B cell (primary cell): ENCODE data around the gene IMMP2L. TPM values are rescaled to one million over a fixed set of nuclear protein-coding genes. Genes with fewer than 3 reads are reported as not detected.

Source experiments
- ATAC-seq: fragments of 200-7000 bp; cut with Tn5 transposase; one replicate; pipeline ENCODE4 v1.10.0; 2021; ENCODE audit warnings: low read depth, mild to moderate bottlenecking, moderate number of reproducible peaks, moderate library complexity
- CTCF ChIA-PET: fragments of 350-600 bp; sonication (Branson Sonifier 250); formaldehyde crosslinking; loops from one replicate; lab custom pipeline; 2021; ENCODE audit warnings: antibody characterized with exemption, inconsistent platforms; lab: Charles Lee
- POLR2A ChIA-PET: fragments of 350-600 bp; sonication (Branson Sonifier 250); formaldehyde crosslinking; loops from one replicate; lab custom pipeline; 2021; ENCODE audit warnings: antibody characterized with exemption; lab: Charles Lee
- DNase-seq: peaks from one replicate; pipeline ENCODE4 v3.0.0; 2013
- H2AFZ ChIP-seq: 2 replicates; pipeline ENCODE4 v1.6.1; 2012; ENCODE audit warnings: mild to moderate bottlenecking, low read depth, low read length; ENCODE audit not compliant: insufficient read depth, poor library complexity, severe bottlenecking
- H3K27ac ChIP-seq, 2 donors: 1 replicate in 1 of 2; 2 replicates in 1 of 2; pipeline ENCODE4 v1.5.1; 2012 to 2013; ENCODE audit warnings: low read length in 2 of 2, mild to moderate bottlenecking in 2 of 2, moderate library complexity in 1 of 2
- H3K27me3 ChIP-seq, 4 experiments: fragments of 200-600 bp in 1 of 4; sonication (generic) in 1 of 4; replicated peaks in 1 of 4; 1 replicate in 2 of 4; 2 replicates in 2 of 4; pipeline versions ENCODE4 v1.6.1 to v1.7.0; 2013 to 2016; ENCODE audit warnings: low read length in 3 of 4, mild to moderate bottlenecking in 2 of 4, mixed read lengths in 1 of 4, moderate library complexity in 1 of 4; ENCODE audit not compliant: insufficient read depth in 4 of 4, control insufficient read depth in 3 of 4; ENCODE audit errors: control extremely low read depth in 1 of 4
- H3K36me3 ChIP-seq, 2 experiments: replicated peaks in 1 of 2; 1 replicate in 1 of 2; 2 replicates in 1 of 2; pipeline versions ENCODE4 v1.6.1 to v1.7.1; 2013; ENCODE audit warnings: low read length in 1 of 2; ENCODE audit not compliant: insufficient read depth in 2 of 2, control insufficient read depth in 1 of 2; ENCODE audit errors: control extremely low read depth in 1 of 2, extremely low read depth in 1 of 2
- H3K4me1 ChIP-seq, 2 donors: fragments of 200-600 bp in 1 of 2; sonication (generic) in 1 of 2; 1 replicate in 1 of 2; 2 replicates in 1 of 2; pipeline versions ENCODE4 v1.5.1 to v1.6.1; 2013 to 2017; ENCODE audit warnings: low read length in 2 of 2; ENCODE audit not compliant: control insufficient read depth in 2 of 2, insufficient read depth in 2 of 2
- H3K4me2 ChIP-seq: replicated peaks from 2 replicates; pipeline ENCODE3; 2012; ENCODE audit warnings: mild to moderate bottlenecking, low read depth, low read length; ENCODE audit not compliant: poor library complexity, severe bottlenecking
- H3K4me3 ChIP-seq, 5 experiments: fragments of 200-600 bp in 1 of 5; sonication (generic) in 1 of 5; 1 replicate in 3 of 5; 2 replicates in 2 of 5; pipeline versions ENCODE4 v1.5.1 to v1.7.0; 2011 to 2016; ENCODE audit warnings: low read length in 4 of 5, mild to moderate bottlenecking in 4 of 5, low read depth in 2 of 5, control low read depth in 1 of 5, moderate library complexity in 1 of 5; ENCODE audit not compliant: insufficient read depth in 1 of 5; ENCODE audit errors: control extremely low read depth in 1 of 5, extremely low read depth in 1 of 5
- H3K79me2 ChIP-seq: fragments of 200-600 bp; sonication (generic); one replicate; pipeline ENCODE4 v1.6.0; 2016; ENCODE audit warnings: low read length; ENCODE audit not compliant: control insufficient read depth, insufficient read depth
- H3K9ac ChIP-seq: fragments of 200-600 bp; sonication (generic); 2 replicates; pipeline ENCODE4 v1.6.1; 2017; ENCODE audit warnings: mild to moderate bottlenecking, low read length, moderate library complexity
- H3K9me3 ChIP-seq, 3 donors: one replicate each; pipeline versions ENCODE4 v1.6.1 to v1.7.1; 2013; ENCODE audit warnings: low read length in 2 of 3; ENCODE audit not compliant: control insufficient read depth in 2 of 3, insufficient read depth in 1 of 3; ENCODE audit errors: control extremely low read depth in 1 of 3
- H4K20me1 ChIP-seq: 2 replicates; pipeline ENCODE4 v1.6.0; 2012; ENCODE audit warnings: mild to moderate bottlenecking, low read length; ENCODE audit not compliant: insufficient read depth, control insufficient read depth, poor library complexity, severe bottlenecking
- H3K27ac Mint-ChIP-seq: one replicate; pipeline ENCODE4 v1.8.0; 2021; ENCODE audit warnings: mixed read lengths
- H3K27me3 Mint-ChIP-seq: one replicate; pipeline ENCODE4 v1.8.0; 2021; ENCODE audit warnings: mixed read lengths
- H3K4me1 Mint-ChIP-seq: one replicate; pipeline ENCODE4 v1.8.0; 2021; ENCODE audit warnings: mixed read lengths
- H3K4me3 Mint-ChIP-seq: one replicate; pipeline ENCODE4 v1.8.0; 2021; ENCODE audit warnings: mixed read lengths
- H3K9me3 Mint-ChIP-seq: one replicate; pipeline ENCODE4 v1.8.0; 2022; ENCODE audit warnings: mixed read lengths; ENCODE audit not compliant: insufficient read depth
- EZH2 ChIP-seq: IDR thresholded peaks from 2 replicates; pipeline ENCODE4 v1.6.1; 2012; ENCODE audit warnings: borderline replicate concordance, low read depth, mild to moderate bottlenecking, moderate library complexity, low read length; ENCODE audit not compliant: insufficient read depth, poor library complexity, severe bottlenecking
- WGBS: methylation state at CpG from one replicate; pipeline ENCODE4 v1.1.5; 2013; ENCODE audit warnings: missing lambda C conversion rate; ENCODE audit not compliant: insufficient coverage; 5-methylcytosine and 5-hydroxymethylcytosine counted together
- intact Hi-C: fragments of 100-400 bp; cut with micrococcal nuclease; formaldehyde crosslinking; loops from one replicate; pipeline ENCODE4 v1.10.0; 2022
- polyA plus RNA-seq: library from polyadenylated mRNA; depleted of rRNA; stranded (reverse); fragments of >200 nt; gene quantifications from 2 replicates; pipeline ENCODE4 v1.2.3, GENCODE V29; 2012
- total RNA-seq, 2 donors: library from RNA; stranded (reverse); fragments of 120-200 nt in 1 of 2; gene quantifications; 1 replicate in 1 of 2; 2 replicates in 1 of 2; pipeline versions ENCODE4 v1.2.3 to v1.2.4, GENCODE V29; 2013 to 2022
- TF ChIP-seq, protein P1 (sequence below): fragments of 200-600 bp; IDR thresholded peaks from one replicate; pipeline ENCODE4 v1.8.0; 2022; ENCODE audit warnings: antibody characterized with exemption, mild to moderate bottlenecking

IMMP2L gene
- total and polyA plus RNA-seq, 2 donors (not counting 1 experiment from before 2014, with no cell fraction given) = 3.8 to 34.2 TPM

GRCh38 chr7:111374027-111374426 is 188.3 kb downstream of the IMMP2L start:
- intact Hi-C loops = no loop called here
- Mint-ChIP-seq H3K27me3 (no peaks in the 10 kb centered on the region), H3K27ac (no peak overlapping the region), H3K9me3 (no peaks in the 10 kb centered on the region), H3K4me1 (no peaks in the 10 kb centered on the region), H3K4me3 (no peak overlapping the region)
- H3K4me1 ChIP-seq = no peaks in the 10 kb centered on the region
- no peaks in the 10 kb centered on the region for H3K9me3 ChIP-seq
- H3K4me2 ChIP-seq = no peak overlapping the region
- DNase-seq (no peak), ATAC-seq (no peak)
- ChIA-PET CTCF (no interaction called here), POLR2A (no interaction called here)
- no peaks in the 10 kb centered on the region for H4K20me1 ChIP-seq
- H3K9ac ChIP-seq = no peak overlapping the region
- H3K27me3 ChIP-seq = no peaks in the 10 kb centered on the region
- H3K4me3 ChIP-seq = no peak overlapping the region
- TF ChIP-seq EZH2 = no peak
- TF ChIP-seq, protein P1, sequence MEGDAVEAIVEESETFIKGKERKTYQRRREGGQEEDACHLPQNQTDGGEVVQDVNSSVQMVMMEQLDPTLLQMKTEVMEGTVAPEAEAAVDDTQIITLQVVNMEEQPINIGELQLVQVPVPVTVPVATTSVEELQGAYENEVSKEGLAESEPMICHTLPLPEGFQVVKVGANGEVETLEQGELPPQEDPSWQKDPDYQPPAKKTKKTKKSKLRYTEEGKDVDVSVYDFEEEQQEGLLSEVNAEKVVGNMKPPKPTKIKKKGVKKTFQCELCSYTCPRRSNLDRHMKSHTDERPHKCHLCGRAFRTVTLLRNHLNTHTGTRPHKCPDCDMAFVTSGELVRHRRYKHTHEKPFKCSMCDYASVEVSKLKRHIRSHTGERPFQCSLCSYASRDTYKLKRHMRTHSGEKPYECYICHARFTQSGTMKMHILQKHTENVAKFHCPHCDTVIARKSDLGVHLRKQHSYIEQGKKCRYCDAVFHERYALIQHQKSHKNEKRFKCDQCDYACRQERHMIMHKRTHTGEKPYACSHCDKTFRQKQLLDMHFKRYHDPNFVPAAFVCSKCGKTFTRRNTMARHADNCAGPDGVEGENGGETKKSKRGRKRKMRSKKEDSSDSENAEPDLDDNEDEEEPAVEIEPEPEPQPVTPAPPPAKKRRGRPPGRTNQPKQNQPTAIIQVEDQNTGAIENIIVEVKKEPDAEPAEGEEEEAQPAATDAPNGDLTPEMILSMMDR = no peak
- H3K36me3 ChIP-seq = no peaks in the 10 kb centered on the region
- H3K27ac ChIP-seq = no peak overlapping the region
- H2AFZ ChIP-seq = no peak overlapping the region
- no peaks in the 10 kb centered on the region for H3K79me2 ChIP-seq

- no peak overlapping the region for H3K9ac ChIP-seq
- Mint-ChIP-seq H3K4me3 (no peak overlapping the region), H3K4me1 (peaks cover 1% of the 10 kb centered on the region), H3K27me3 (no peaks in the 10 kb centered on the region), H3K9me3 (no peaks in the 10 kb centered on the region), H3K27ac (no peak overlapping the region)
- POLR2A ChIA-PET = no interaction called here
- no peaks in the 10 kb centered on the region for H3K27me3 ChIP-seq
- no peak for TF ChIP-seq EZH2
- TF ChIP-seq, protein P1 = no peak
- no peaks in the 10 kb centered on the region for H4K20me1 ChIP-seq
- H3K36me3 ChIP-seq = no peaks in the 10 kb centered on the region
- no peaks in the 10 kb centered on the region for H3K79me2 ChIP-seq
- H2AFZ ChIP-seq = no peak overlapping the region
- no peak for ATAC-seq
- H3K4me3 ChIP-seq = no peak overlapping the region
- H3K9me3 ChIP-seq = no peaks in the 10 kb centered on the region
- H3K4me1 ChIP-seq = no peaks in the 10 kb centered on the region
- CTCF ChIA-PET = no interaction called here
- no peak overlapping the region for H3K4me2 ChIP-seq
- intact Hi-C loops = no loop called here
- no peak for DNase-seq
- WGBS = no CpG with 5 or more reads among the region's 1 CpG
- no peak overlapping the region for H3K27ac ChIP-seq
Observed at GRCh38 chr7:111371437-111371836, 190.9 kb downstream of the IMMP2L start.
